ENCODE data around the gene CTTNBP2.

- no peak for TF ChIP-seq CTCF (IDR thresholded peaks at IDR 0.05)
- TF ChIP-seq POLR2A (IDR thresholded peaks at IDR 0.05): no peak
- TF ChIP-seq EP300 (IDR thresholded peaks at IDR 0.05; ENCODE audit: low read depth): no peak
Observed at GRCh38 chr7:117790251-117790650, 83.0 kb downstream of the CTTNBP2 start.

Measured in transverse colon (tissue), 3 donors.